ENCODE data around the gene FAM170B.

DNA sequence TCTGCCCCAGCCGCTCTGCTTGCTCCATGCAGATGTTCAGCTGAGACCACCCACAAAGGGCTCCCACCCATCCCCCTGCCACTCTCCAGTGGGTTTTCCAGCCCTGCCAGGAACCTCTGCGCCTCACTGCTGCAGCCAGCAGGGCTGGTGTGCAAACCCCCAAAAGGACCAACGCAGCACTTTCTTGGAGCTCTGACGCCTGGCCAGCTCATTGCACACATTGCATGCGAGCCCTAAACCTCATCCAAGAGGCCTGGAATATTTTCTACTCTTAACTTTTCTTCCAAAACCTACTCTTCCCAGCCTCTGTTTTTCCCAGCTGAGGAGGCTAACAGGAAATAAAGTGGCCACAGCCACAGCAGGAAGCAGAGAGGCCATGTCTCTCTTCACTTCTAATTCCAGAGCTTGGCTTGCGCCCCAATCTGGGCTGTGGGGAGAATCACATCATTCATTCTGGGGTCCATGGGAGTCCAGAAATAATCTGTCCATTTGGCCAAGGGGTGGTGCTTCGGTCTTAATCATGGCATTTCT is 4.6 kb upstream of the FAM170B start:
- TF ChIP-seq, protein P1, sequence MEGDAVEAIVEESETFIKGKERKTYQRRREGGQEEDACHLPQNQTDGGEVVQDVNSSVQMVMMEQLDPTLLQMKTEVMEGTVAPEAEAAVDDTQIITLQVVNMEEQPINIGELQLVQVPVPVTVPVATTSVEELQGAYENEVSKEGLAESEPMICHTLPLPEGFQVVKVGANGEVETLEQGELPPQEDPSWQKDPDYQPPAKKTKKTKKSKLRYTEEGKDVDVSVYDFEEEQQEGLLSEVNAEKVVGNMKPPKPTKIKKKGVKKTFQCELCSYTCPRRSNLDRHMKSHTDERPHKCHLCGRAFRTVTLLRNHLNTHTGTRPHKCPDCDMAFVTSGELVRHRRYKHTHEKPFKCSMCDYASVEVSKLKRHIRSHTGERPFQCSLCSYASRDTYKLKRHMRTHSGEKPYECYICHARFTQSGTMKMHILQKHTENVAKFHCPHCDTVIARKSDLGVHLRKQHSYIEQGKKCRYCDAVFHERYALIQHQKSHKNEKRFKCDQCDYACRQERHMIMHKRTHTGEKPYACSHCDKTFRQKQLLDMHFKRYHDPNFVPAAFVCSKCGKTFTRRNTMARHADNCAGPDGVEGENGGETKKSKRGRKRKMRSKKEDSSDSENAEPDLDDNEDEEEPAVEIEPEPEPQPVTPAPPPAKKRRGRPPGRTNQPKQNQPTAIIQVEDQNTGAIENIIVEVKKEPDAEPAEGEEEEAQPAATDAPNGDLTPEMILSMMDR (IDR thresholded peaks at IDR 0.05) = no peak
- TF ChIP-seq POLR2A (IDR thresholded peaks at IDR 0.05) (no peak), POLR2AphosphoS5 (IDR thresholded peaks at IDR 0.05; ENCODE audit: insufficient read depth in 1 of 2, low read depth in 1 of 2) (no peak)

Data from vagina (tissue), 2 donors.